Muscle of arm (tissue), 14 donors: Measurements from ENCODE around the gene CFL1. TPM values are rescaled to one million over a fixed set of nuclear protein-coding genes. Genes with fewer than 3 reads are reported as not detected.
A peak's percentile ranks its signal among the peaks of the same experiment; 100 is the strongest.
"Not testable (repeated sequence)": the region's sequence is repeated elsewhere in the genome, so short reads cannot be mapped to it uniquely, and the experiment has no call there.

Source experiments
- DNase-seq: peaks from one replicate; pipeline ENCODE4 v3.0.0-alpha.2; 2013
- long read RNA-seq, 11 donors: transcript quantifications; one replicate each; lab custom pipeline, GENCODE V29; 2026
- polyA plus RNA-seq, 12 donors: library from polyadenylated mRNA; unstranded; fragments of 120-200 nt; gene quantifications; one replicate each; pipeline ENCODE4 v1.2.1, GENCODE V29; 2013; ENCODE audit not compliant: insufficient read length in 12 of 12

Gene CFL1
- polyA plus RNA-seq, result 100 to 1,000 TPM in 11 of 12 donors, not detected in 1; 525 to 708 (median 574) TPM
- long read RNA-seq, donor 1, transcript CFL1-202 (4 exons, 860 nt), result minor isoform, 7 of 834 reads
- long read RNA-seq, donor 1, transcript CFL1-209 (3 exons, 647 nt), result minor isoform, 53 of 834 reads
- long read RNA-seq, donor 1, transcript CFL1-201 (4 exons, 1,234 nt), result major isoform, 686 of 834 reads
- long read RNA-seq, donor 1, transcript CFL1-210 (2 exons, 1,509 nt), result minor isoform, 16 of 834 reads
- long read RNA-seq, donor 1, partial matches to known transcripts, result 64 of 834 reads
- long read RNA-seq, donor 1, other reads (novel, unspliced or antisense), result 0 of 834 reads
- long read RNA-seq, donor 2, transcript CFL1-209 (3 exons, 647 nt), result minor isoform, 23 of 474 reads
- long read RNA-seq, donor 2, transcript CFL1-201 (4 exons, 1,234 nt), result major isoform, 433 of 474 reads
- long read RNA-seq, donor 2, transcript CFL1-210 (2 exons, 1,509 nt), result minor isoform, 13 of 474 reads
- long read RNA-seq, donor 2, partial matches to known transcripts, result 5 of 474 reads
- long read RNA-seq, donor 2, other reads (novel, unspliced or antisense), result 0 of 474 reads
- long read RNA-seq, donor 3, transcript CFL1-201 (4 exons, 1,234 nt), result major isoform, 219 of 240 reads
- long read RNA-seq, donor 3, transcript CFL1-209 (3 exons, 647 nt), result minor isoform, 16 of 240 reads
- long read RNA-seq, donor 3, partial matches to known transcripts, result 0 of 240 reads
- long read RNA-seq, donor 3, other reads (novel, unspliced or antisense), result 0 of 240 reads
- long read RNA-seq, donor 4, transcript CFL1-209 (3 exons, 647 nt), result minor isoform, 11 of 184 reads
- long read RNA-seq, donor 4, transcript CFL1-201 (4 exons, 1,234 nt), result major isoform, 161 of 184 reads
- long read RNA-seq, donor 4, partial matches to known transcripts, result 8 of 184 reads
- long read RNA-seq, donor 4, other reads (novel, unspliced or antisense), result 0 of 184 reads
- long read RNA-seq, donor 5, result 0 reads
- long read RNA-seq, donor 6, transcript CFL1-209 (3 exons, 647 nt), result minor isoform, 10 of 220 reads
- long read RNA-seq, donor 6, transcript CFL1-201 (4 exons, 1,234 nt), result major isoform, 199 of 220 reads
- long read RNA-seq, donor 6, transcript CFL1-210 (2 exons, 1,509 nt), result minor isoform, 11 of 220 reads
- long read RNA-seq, donor 6, partial matches to known transcripts, result 0 of 220 reads
- long read RNA-seq, donor 6, other reads (novel, unspliced or antisense), result 0 of 220 reads
- long read RNA-seq, donor 7, transcript CFL1-201 (4 exons, 1,234 nt), result major isoform, 182 of 197 reads
- long read RNA-seq, donor 7, transcript CFL1-209 (3 exons, 647 nt), result minor isoform, 11 of 197 reads
- long read RNA-seq, donor 7, partial matches to known transcripts, result 0 of 197 reads
- long read RNA-seq, donor 7, other reads (novel, unspliced or antisense), result 0 of 197 reads
- long read RNA-seq, donor 8, transcript CFL1-210 (2 exons, 1,509 nt), result minor isoform, 8 of 411 reads
- long read RNA-seq, donor 8, transcript CFL1-209 (3 exons, 647 nt), result minor isoform, 26 of 411 reads
- long read RNA-seq, donor 8, transcript CFL1-201 (4 exons, 1,234 nt), result major isoform, 362 of 411 reads
- long read RNA-seq, donor 8, partial matches to known transcripts, result 12 of 411 reads
- long read RNA-seq, donor 8, other reads (novel, unspliced or antisense), result 0 of 411 reads
- long read RNA-seq, donor 9, transcript CFL1-209 (3 exons, 647 nt), result minor isoform, 21 of 266 reads
- long read RNA-seq, donor 9, transcript CFL1-201 (4 exons, 1,234 nt), result major isoform, 240 of 266 reads
- long read RNA-seq, donor 9, transcript CFL1-210 (2 exons, 1,509 nt), result minor isoform, 5 of 266 reads
- long read RNA-seq, donor 9, partial matches to known transcripts, result 0 of 266 reads
- long read RNA-seq, donor 9, other reads (novel, unspliced or antisense), result 0 of 266 reads
- long read RNA-seq, donor 10, transcript CFL1-201 (4 exons, 1,234 nt), result major isoform, 279 of 316 reads
- long read RNA-seq, donor 10, transcript CFL1-209 (3 exons, 647 nt), result minor isoform, 19 of 316 reads
- long read RNA-seq, donor 10, transcript CFL1-210 (2 exons, 1,509 nt), result minor isoform, 9 of 316 reads
- long read RNA-seq, donor 10, partial matches to known transcripts, result 6 of 316 reads
- long read RNA-seq, donor 10, other reads (novel, unspliced or antisense), result 0 of 316 reads
- long read RNA-seq, donor 11, transcript CFL1-210 (2 exons, 1,509 nt), result minor isoform, 20 of 527 reads
- long read RNA-seq, donor 11, transcript CFL1-209 (3 exons, 647 nt), result minor isoform, 33 of 527 reads
- long read RNA-seq, donor 11, transcript CFL1-201 (4 exons, 1,234 nt), result major isoform, 453 of 527 reads
- long read RNA-seq, donor 11, partial matches to known transcripts, result 20 of 527 reads
- long read RNA-seq, donor 11, other reads (novel, unspliced or antisense), result 0 of 527 reads

DNA sequence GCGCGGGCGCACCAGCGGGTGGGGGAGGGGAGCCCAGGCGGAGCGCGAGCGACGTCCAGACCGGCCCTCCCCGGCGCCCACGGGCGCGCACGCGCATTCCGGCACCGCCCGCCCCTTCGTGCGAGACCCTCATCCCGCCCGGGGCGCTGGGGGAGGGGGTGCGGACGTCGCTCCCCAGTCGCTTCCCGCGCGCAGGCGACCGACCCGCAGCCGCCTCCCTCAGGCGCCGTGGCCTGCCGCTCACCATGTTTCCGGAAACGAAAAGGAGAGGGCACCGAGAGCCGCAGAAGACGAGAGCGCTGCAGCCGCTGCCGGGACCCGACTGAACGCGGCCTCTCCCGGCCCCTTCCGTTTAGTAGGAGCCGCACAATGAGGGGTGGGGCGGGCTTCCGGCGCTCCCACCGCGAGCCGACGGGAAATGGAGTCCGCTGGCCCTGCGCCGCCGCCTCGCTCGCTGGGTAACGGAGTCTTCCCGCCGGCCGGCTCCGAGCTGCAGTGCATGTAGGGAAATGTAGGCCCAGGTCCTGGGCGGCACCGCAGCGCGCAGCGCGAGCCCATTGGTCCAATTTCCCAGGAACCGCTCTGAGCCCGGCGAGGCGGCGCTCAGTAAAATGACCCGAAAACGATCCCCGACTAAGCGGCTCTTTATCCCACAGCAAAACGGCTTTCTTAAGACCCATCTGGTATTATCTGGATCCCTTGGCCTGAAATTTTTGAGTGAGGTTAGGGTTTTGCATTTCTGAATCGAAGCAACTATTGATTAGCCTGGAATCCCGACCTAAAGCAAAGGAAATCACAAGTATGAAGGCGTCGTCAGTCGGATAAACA is at the start of gene CFL1:
Gene CFL1, minus strand, starts transcription at position 328 of the 828 bp plus-strand sequence. Its CDS starts 81 bp downstream, at position 247.
- DNase-seq, result peak; percentile 98

DNA sequence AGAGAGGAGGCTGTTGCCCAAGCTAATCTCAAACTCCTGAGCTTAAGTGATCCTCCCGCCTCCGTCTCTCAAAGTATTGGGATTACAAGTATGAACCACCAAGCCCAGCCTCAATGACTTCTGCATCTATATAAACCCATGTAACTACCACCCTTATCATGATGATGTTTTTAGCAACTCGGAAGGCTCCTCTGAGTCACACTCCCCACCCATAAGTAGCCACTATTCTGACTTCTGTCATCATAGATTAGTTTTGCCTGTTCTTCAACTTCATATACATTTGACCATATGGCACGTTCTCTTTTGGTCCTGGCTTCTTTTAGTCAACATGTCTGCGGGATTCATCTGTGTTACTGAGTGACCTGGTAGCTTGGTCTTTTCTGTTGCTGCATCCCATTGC is 48.6 kb upstream of the CFL1 start:
- DNase-seq, result no peak

DNA sequence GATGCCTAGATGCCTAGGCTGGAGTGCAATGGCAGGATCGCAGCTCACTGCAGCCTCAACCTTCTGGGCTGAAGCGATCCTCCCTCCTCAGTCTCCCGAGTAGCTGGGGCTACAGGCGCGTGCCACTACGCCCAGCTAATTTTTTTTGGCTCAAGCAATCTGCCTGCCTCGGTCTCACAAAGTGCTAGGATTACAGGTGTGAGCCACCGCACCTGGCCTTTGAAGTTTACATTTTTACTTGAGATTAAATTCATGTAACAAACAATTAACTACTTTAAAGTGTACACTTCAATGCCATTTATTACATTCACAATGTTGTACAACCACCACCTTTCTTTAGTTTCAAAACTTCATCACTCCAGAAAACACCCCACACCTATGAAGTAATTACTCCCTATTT is 45.7 kb upstream of the CFL1 start:
- DNase-seq, result no peak

DNA sequence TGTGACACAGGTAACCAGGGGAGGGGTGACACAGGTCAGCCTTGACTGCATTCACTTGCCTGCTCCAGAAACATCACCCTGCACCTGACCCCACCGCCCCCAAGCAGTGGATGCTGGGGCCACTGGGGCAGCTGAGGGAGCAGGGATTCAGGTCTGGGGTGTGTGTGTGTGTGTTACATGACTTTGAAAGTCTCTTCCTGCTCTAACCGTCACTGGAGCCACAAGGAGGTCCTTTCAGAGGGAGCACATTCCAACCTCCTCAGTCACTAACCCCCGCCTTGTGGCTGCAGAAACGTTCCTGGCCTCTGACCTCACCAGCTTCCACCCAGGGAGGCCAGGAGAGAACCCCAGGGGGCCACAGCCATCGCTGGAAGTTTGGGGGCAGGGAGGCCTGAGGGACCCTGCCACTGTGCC is 45.1 kb upstream of the CFL1 start:
- no peak for DNase-seq

DNA sequence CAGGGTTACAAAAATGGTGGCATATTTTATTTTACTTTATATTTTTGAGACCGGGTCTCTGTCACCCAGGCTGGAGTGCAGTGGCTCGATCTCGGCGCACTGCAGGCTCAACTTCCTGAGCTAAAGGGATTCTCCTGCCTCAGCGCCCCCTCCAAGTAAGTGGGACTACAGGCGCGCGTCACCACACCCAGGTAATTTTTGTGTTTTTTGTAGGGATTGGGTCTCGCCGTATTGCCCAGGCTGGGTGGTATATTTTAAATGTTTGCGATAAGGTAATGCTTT is 42.9 kb upstream of the CFL1 start:
- no peak for DNase-seq

DNA sequence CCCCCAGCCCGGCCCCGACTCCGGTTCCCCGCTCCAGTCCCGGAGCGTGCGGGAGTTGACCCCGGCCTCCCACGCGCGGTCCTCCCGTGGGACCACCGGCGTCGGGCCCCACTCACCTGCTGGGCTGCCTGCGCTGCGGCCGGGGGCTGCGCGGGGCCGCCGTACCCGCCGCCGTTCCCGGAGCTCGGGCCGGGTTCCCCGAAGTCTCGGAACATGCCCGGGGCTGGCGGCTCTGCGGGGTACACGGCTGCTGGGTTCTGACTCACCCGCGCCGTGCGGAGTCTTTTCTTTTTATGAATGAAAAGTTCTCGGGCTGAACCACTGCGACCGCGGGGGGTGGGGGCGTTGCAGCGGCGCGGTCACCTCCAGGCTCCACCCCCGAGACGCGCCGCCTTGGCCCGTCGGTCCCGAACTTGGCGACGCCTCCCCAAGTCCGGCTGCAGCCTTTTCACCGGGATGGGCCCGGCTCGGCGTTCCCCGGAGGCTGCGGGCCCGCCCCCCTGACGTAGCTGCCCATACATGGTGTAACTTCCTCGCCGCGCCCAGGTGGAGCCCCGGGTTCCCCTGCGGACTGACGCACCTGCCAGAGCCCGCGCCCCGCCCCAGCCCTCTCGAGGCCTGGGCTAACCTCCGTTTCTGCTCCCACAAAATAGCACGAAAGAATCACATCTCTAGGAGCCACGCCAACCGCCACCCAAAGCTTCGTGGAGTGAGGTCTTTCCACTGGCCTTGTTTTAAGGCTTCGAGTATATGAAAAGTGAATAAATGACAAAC is 42.3 kb upstream of the CFL1 start, which contains the start of gene FOSL1:
Gene FOSL1, minus strand, starts transcription at position 264 of the 774 bp plus-strand sequence. Its CDS starts 49 bp downstream, at position 215.
- no peak for DNase-seq

DNA sequence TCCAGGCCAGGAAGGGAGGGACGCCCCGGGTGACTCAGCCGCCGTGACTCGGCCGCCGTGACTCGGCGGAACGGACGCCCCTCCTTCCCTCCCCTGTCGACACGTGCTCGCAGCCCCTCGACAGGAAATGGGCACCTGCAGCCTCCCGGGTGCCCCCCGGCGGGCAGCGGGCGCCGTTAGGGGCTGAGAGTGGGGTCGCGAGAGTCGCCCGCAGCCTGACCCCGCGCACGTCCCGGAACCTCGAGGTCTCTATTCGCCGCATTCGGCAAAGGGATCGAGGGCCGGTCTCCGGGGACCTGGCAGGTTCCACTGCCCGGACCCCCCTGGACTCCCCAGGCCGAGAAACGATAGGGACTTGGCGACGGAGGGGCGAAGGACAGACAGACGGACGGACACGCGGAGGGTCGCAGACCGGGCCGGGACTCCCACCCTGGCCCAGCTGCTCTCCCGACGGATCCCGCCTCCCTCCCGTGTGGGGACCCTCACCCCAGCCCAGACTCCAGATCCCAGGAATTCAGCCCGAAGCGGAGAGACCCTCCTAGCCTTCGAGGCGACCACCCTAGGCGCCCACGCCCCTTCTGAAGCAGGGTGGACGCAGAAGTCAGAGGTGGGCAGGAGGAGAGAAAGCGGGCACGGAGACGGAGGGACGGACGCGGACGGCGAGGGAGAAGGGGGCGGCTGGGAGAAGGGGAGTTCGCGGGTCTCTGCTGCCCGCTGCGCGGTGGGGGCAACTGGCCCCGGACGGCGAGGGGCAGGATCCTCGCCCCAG is 41.6 kb upstream of the CFL1 start:
- no peak for DNase-seq

DNA sequence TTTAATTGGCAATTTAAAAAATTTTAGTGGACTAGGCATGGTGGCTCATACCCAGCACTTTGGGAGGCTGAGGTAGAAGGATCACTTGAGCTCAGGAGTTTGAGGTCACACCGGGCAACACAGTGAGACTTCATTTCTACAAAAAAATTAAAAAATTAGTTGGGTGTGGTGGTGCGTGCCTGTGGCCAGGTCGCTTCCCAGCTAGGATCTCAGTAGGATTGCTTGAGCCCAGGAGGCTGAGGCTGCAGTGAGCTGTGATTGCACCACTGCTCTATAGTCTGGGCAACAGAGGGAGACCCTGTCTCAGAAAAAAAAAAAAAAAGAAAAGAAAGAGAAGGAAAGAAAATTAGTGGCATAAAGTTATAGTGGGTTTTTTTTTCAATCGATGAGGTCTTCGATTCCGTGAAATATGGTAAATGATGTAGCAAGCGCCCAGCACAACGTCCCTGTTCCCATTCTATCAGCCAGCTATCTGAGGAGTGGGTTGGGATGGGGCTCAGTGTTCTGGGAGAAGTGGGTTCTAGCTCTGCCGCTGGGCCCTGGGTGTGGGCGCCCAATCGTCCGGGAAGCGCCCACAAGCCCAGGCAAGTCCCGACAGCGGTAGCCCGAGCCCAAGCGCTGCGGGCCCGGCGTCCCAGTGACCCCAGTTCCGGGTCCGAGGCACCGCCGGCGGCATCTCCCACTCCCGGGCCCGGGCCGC is 40.8 kb upstream of the CFL1 start:
- no peak for DNase-seq

DNA sequence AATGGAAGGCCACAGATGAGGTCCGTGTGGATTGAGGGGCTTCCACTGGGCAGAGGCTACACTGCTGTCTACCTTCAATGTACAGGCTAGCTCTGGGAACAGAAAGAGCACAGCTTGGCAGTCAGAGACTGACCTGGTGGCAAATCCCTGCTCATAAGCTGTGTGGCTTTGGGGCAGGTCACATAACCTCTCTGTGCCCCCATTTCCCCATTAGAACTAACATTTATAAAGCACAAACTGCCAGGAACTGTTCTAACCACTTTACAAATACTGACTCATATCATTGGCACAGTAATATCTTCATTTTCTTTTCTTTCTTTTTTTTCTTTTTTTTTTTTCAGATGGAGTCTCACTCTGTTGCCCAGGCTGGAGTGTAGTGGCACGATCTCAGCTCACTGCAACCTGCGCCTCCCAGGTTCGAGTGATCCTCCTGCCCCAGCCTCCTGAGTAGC is 39.1 kb upstream of the CFL1 start:
- DNase-seq, result no peak

DNA sequence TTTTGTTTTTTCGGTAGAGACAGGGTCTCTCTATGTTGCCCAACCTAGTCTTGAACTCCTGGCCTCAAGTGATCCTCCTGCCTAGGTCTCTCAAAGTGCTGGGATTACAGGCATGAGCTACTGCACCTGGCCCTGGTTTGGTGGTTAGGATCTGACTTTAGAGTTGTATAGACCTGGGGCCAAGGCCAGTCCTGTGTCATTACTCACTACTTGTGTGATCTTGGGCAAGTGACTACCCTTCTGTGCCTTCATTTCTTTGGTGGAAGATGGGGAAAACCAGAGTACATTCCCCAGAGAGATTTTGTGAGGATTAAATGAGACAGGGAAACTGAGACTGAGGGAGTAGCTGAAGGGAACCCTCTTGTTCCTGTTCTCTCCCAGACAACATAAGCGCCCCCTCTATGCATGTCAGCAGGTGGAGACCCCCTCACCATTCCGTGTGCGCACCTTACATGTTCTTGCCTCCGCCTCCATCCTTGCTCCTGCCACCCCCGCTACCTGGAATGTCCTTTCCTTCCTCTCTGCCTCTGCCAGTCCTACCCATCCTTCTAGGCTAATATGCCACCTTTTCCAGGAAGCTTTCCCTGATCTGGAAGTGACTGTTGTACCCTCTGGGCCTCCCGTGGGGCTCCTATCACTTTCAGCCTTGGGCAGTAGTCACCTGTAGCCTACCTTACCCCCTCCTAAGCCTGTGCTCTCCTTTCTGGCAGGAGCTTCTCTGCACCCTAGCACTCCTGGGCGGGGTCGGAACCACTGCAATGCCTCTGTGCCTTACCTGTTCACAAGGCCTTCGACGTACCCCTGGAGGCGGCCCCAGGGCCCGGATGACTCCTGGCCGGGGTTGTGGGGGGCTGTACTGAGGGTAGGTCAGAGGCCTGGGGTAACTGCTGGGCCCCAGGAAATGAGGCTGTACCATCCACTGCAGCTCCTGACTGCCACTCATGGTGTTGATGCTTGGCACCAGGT is 38.3 kb upstream of the CFL1 start:
- DNase-seq, result no peak

DNA sequence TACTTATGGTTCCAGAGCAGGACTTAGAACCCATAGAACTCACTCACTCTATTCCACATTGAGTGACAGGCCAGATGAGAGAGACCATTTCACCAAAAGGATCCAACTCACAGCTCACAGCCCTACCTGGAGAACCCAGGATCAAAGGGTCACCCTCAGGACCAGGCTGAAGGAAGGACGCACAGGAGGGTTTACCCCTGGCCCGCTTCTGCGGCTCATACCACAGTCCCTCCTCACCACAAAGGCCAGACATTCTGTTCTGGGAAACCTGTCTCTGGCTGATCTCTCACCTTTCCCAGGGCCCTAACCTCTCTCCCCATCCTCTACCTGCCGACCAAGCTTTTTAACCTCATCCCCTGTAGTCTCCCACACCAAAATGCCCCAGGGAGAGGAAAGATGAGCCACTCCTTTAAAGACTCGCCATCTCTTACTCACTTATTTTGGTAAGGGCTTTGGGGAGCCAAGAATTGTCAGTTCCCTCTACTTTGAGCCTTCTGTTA is 37.6 kb upstream of the CFL1 start:
- DNase-seq, result no peak

DNA sequence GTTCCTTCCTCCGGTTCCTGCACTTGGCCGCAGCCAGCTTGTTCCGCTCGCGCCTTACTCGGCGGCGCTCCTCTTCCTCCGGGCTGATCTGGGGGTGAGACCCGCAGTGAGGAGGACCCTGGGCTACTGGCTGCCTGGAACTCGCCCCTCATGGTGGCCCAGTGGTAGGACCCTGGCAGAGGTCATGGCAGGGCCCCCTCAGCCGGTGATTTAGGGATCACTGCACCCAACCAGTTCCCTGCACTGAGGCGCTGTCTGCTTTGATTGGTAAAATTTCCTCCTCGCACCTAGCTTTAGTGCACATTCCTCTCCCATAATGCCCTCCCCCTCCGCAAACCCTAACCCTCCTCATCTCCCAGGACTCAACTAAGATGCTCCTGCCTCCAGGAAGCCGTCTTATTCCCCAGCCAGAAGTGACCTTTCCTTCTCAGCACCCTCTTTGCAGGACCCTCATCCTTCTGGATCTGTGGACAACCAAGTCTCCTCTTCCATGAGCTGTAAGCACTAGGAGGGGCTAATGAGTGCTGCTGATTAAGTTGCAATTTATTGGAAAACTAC is 36.1 kb upstream of the CFL1 start:
- DNase-seq, result no peak

DNA sequence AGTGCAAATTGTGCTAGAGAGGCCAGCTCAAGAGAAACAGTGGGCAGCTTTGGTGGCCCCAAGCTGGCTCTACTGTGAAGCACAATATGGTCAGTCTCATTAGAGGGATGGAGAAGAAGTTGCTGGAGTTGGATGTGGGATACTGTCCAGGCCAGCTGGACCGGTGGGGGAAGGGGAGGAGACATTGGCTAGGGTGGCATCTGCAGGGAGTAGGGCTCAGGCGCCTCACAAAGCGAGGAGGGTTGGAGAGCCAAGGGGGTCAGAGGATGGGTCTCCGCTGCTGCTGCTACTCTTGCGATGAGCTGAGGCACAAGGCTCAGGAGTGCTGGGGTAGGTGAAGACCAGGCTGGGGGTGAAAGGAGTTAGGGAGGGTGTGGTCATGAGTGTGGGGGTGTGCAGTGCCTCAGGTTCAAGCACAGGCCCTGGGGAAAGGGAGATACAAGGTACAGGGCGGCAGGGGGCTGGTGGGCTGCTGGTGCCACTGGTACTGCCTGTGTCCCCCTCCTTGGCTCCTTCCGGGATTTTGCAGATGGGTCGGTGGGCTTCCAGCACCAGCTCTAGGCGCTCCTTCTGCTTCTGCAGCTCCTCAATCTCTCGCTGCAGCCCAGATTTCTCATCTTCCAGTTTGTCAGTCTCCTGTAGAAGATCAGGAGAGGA is 34.8 kb upstream of the CFL1 start:
- DNase-seq, result no peak

DNA sequence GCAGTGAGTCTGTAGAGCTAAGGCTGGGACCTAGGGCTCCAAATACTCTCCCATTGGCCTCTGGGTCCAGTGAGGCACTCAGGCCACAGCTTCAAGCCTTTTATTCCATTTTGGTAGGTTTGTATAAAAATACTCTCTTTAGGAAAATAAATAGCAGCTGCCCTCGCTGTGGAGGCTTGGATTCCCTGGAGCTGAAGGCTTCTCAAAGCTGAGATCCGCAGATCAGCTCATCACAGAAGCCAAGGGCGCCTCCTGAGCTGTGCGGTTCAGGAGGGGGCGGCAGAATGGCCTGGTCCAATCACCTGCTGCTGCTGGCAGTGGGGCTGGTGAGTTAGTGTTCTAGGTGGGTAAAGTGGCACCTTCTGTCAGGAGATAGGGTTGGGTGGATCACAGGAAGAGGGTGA is 34.2 kb upstream of the CFL1 start:
- DNase-seq, result not testable (repeated sequence)
